Forelimb muscle (tissue), 1 donor: ENCODE results near the gene GPX4. TPM values are rescaled to one million over a fixed set of nuclear protein-coding genes. Genes with fewer than 3 reads are reported as not detected.

Source experiments
- DNase-seq: peaks from one replicate; pipeline ENCODE4 v3.0.0-alpha.2; 2013; ENCODE audit warnings: low read depth
- polyA plus RNA-seq: library from polyadenylated mRNA; unstranded; fragments of 120-200 nt; gene quantifications from one replicate; pipeline ENCODE4 v1.2.1, GENCODE V29; 2013; ENCODE audit not compliant: insufficient read length

The GPX4 gene
- polyA plus RNA-seq, 1 donor: 137 TPM

- no peak for DNase-seq
These were observed 1.2 kb upstream of the GPX4 start for GRCh38 chr19:1102407-1103131.

GRCh38 chr19:1103132-1103707, 574 bp upstream of the GPX4 start:
- DNase-seq: no peak

GRCh38 chr19:1104311-1105007, 665 bp downstream of the GPX4 start:
- DNase-seq: no peak

- no peak for DNase-seq
These were observed 1.4 kb downstream of the GPX4 start for GRCh38 chr19:1105008-1105872.

- DNase-seq: no peak
These were observed 2.4 kb downstream of the GPX4 start for GRCh38 chr19:1105873-1106840.

GRCh38 chr19:1106841-1107660, 3.3 kb downstream of the GPX4 start:
- no peak for DNase-seq

GRCh38 chr19:1107661-1108261, 4.0 kb downstream of the GPX4 start:
- DNase-seq: no peak

- DNase-seq: no peak
These were observed 4.7 kb downstream of the GPX4 start for GRCh38 chr19:1108291-1109031.

GRCh38 chr19:1109032-1109551, 5.3 kb downstream of the GPX4 start:
- no peak for DNase-seq

- DNase-seq: no peak
These were observed 6.2 kb downstream of the GPX4 start for GRCh38 chr19:1109697-1110671.

GRCh38 chr19:1110809-1111640, 7.2 kb downstream of the GPX4 start:
- DNase-seq: no peak

- DNase-seq: no peak
These were observed 8.0 kb downstream of the GPX4 start for GRCh38 chr19:1111641-1112267.

- no peak for DNase-seq
These were observed 8.7 kb downstream of the GPX4 start for GRCh38 chr19:1112268-1113029.

- DNase-seq: no peak
These were observed 9.5 kb downstream of the GPX4 start for GRCh38 chr19:1113030-1113985.
